IPS-NIHi7 (cell line): ENCODE measurements around the gene PCDHGA12.

Source experiments
- DNase-seq: peaks from one replicate; pipeline ENCODE4 v3.0.0; 2012; ENCODE audit warnings: mixed read lengths; ENCODE audit errors: extremely low spot score

Gene PCDHGA12

GRCh38 chr5:141439411-141440141 is 9.3 kb downstream of the PCDHGA12 start:
- DNase-seq = peak; percentile 21

GRCh38 chr5:141440341-141440740 is 10.0 kb downstream of the PCDHGA12 start:
- no peak for DNase-seq

- no peak for DNase-seq
These were observed 11.4 kb downstream of the PCDHGA12 start for GRCh38 chr5:141441571-141442170.

GRCh38 chr5:141465351-141465750 is 35.0 kb downstream of the PCDHGA12 start:
- DNase-seq = no peak

- peak; percentile 95 for DNase-seq
These were observed 45.4 kb downstream of the PCDHGA12 start, which contains the start of gene PCDHGC3 for GRCh38 chr5:141475625-141476131. Gene PCDHGC3 (plus strand): TSS chr5:141475966. CDS start chr5:141476117, 151 bp downstream.

GRCh38 chr5:141476132-141476911 is 46.0 kb downstream of the PCDHGA12 start:
- peak; percentile 30 for DNase-seq

- DNase-seq = no peak
These were observed 46.8 kb downstream of the PCDHGA12 start for GRCh38 chr5:141477044-141477575.

GRCh38 chr5:141477815-141478214 is 47.5 kb downstream of the PCDHGA12 start:
- DNase-seq = no peak

- peak; percentile 74 for DNase-seq
These were observed 48.1 kb downstream of the PCDHGA12 start for GRCh38 chr5:141478321-141478945.

GRCh38 chr5:141479776-141480175 is 49.5 kb downstream of the PCDHGA12 start:
- no peak for DNase-seq
